ENCODE results near the gene CCDC90B. TPM values are rescaled to one million over a fixed set of nuclear protein-coding genes. Genes with fewer than 3 reads are reported as not detected.

The CCDC90B gene
- total RNA-seq, 2 experiments from 2014 or later: 39.3 to 47.4 TPM

GRCh38 chr11:83256602-83257340 is 29.4 kb downstream of the CCDC90B start:
- ChIA-PET CTCF (ENCODE audit: unreplicated experiment) (no interaction called here), POLR2A (no interaction called here)
- Histone ChIP-seq H4K20me1 (ENCODE audit: insufficient read depth, low read length) (no peaks in the 10 kb centered on the region), H3K4me1 (ENCODE audit: insufficient read depth, low read length, poor library complexity, severe bottlenecking) (no peaks in the 10 kb centered on the region), H3K36me3 (ENCODE audit: insufficient read depth, low read length) (peaks cover 37% of the 10 kb centered on the region), H2AFZ (ENCODE audit: low read length) (no peak overlapping the region), H3K9me2 (ENCODE audit: insufficient read depth, low read length) (no peaks in the 10 kb centered on the region), H3K9me3 (ENCODE audit: low read length) (peaks cover 4% of the 10 kb centered on the region; the same call in 1 of the 2 replicates), H3K4me3 (ENCODE audit: low read depth, low read length, poor library complexity, severe bottlenecking) (no peak overlapping the region), H3K79me2 (ENCODE audit: insufficient read depth, low read depth, low read length) (no peaks in the 10 kb centered on the region), H3K27ac (ENCODE audit: low read depth, low read length, poor library complexity, severe bottlenecking) (no peak overlapping the region), H3K4me2 (ENCODE audit: low read length) (no peak overlapping the region)
- no peak for DNase-seq (ENCODE audit: low spot score)
- BruUV-seq (replicated peaks): no TSS peak
- no peak for TF ChIP-seq CTCF (conservative IDR thresholded peaks at IDR 0.05; ENCODE audit: low read length)
- no peak for TF ChIP-seq EZH2phosphoT487 (IDR thresholded peaks at IDR 0.05; ENCODE audit: borderline replicate concordance, low read depth, low read length)
- intact Hi-C loops (cut with micrococcal nuclease; ENCODE audit: unreplicated experiment): no loop called here

- CTCF ChIA-PET (ENCODE audit: unreplicated experiment): no interaction called here
- intact Hi-C loops (cut with micrococcal nuclease; ENCODE audit: unreplicated experiment): no loop called here
These were observed 30.8 kb downstream of the CCDC90B start for GRCh38 chr11:83255366-83255765.

More at GRCh38 chr11:83255366-83255765, 30.8 kb downstream of the CCDC90B start:
- H2AFZ ChIP-seq (ENCODE audit: low read length): no peak overlapping the region
- peaks cover 4% of the 10 kb centered on the region; the same call in 1 of the 2 replicates for H3K9me3 ChIP-seq (ENCODE audit: low read length)
- H3K4me3 ChIP-seq (ENCODE audit: low read depth, low read length, poor library complexity, severe bottlenecking): no peak overlapping the region
- no peaks in the 10 kb centered on the region for H4K20me1 ChIP-seq (ENCODE audit: insufficient read depth, low read length)
- H3K27ac ChIP-seq (ENCODE audit: low read depth, low read length, poor library complexity, severe bottlenecking): no peak overlapping the region
- no peak for TF ChIP-seq EZH2phosphoT487 (IDR thresholded peaks at IDR 0.05; ENCODE audit: borderline replicate concordance, low read depth, low read length)
- TF ChIP-seq CTCF (conservative IDR thresholded peaks at IDR 0.05; ENCODE audit: low read length): no peak
- no peak overlapping the region for H3K4me2 ChIP-seq (ENCODE audit: low read length)
- POLR2A ChIA-PET: interaction anchor here (0.5 kb wide), 1 partner anchor 81 kb away, joined by 3 read pairs; no protein-coding TSS in a partner anchor
- no peaks in the 10 kb centered on the region for H3K9me2 ChIP-seq (ENCODE audit: insufficient read depth, low read length)
- DNase-seq (ENCODE audit: low spot score): no peak
- H3K36me3 ChIP-seq (ENCODE audit: insufficient read depth, low read length): peaks cover 26% of the 10 kb centered on the region
- H3K4me1 ChIP-seq (ENCODE audit: insufficient read depth, low read length, poor library complexity, severe bottlenecking): no peaks in the 10 kb centered on the region
- BruUV-seq (replicated peaks): no TSS peak
- no peaks in the 10 kb centered on the region for H3K79me2 ChIP-seq (ENCODE audit: insufficient read depth, low read depth, low read length)

All from OCI-LY7 (cell line).